HG03159 (cell line): Measurements from ENCODE around the gene MYL12A.
"Not testable (repeated sequence)": the region's sequence is repeated elsewhere in the genome, so short reads cannot be mapped to it uniquely, and the experiment has no call there.

Source experiments
- ATAC-seq: cut with Tn5 transposase; IDR thresholded peaks from one replicate; pipeline ENCODE4 v1.9.1; 2021; ENCODE audit warnings: mild to moderate bottlenecking, moderate library complexity; ENCODE audit not compliant: unreplicated experiment

MYL12A gene

GRCh38 chr18:3247240-3248061 lies at the start of gene MYL12A:
TSS of gene MYL12A (plus strand) at chr18:3247801. CDS start at chr18:3253248, 5,447 bp downstream.
- ATAC-seq = peak; percentile 83

DNA sequence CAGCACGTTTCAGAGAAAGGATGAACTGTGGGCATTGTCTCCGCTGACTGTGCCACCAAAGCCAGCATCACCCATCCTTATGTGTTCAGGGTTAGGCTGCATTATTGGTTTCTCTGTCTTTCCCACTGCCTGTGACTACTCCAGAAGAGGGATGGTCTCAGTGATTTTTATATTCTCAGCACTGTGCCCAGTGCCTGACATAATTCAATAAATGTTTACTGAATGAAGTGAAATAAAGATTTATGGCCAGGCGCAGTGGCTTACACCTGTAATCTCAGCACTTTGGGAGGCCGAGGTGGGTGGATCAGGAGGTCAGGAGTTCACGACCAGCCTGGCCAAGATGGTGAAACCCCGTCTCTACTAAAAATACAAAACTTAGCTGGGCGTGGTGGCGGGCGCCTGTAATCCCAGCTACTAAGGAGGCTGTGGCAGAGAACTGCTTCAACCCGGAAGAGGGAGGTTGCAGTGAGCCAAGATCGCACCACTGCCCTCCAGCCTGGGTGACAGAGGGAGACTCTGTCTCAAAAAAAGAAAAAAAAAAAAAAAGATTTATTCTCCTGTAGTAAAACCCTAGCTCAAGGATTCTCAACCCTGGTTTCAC lies 49.2 kb upstream of the MYL12A start:
- ATAC-seq = not testable (repeated sequence)

- no peak for ATAC-seq
Measured at GRCh38 chr18:3199942-3200645, 47.5 kb upstream of the MYL12A start.

DNA sequence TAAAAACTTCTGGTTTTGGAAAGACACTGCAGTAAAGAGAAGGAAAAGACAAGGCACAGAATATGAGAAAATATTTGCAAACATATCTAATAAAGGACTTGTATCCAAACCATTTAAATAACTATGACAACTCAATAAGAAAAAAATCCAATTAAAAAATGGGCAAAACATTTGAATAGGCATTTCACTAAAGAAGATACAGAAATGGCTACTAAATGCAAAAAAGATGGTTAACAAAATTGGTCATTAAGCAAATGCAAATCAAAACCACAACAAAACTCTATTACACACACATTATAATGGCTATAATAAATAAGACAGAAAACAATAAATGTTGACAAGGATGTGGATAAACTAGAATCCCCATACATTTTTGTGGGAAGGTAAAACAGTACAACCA lies 42.4 kb upstream of the MYL12A start:
- ATAC-seq = no peak

DNA sequence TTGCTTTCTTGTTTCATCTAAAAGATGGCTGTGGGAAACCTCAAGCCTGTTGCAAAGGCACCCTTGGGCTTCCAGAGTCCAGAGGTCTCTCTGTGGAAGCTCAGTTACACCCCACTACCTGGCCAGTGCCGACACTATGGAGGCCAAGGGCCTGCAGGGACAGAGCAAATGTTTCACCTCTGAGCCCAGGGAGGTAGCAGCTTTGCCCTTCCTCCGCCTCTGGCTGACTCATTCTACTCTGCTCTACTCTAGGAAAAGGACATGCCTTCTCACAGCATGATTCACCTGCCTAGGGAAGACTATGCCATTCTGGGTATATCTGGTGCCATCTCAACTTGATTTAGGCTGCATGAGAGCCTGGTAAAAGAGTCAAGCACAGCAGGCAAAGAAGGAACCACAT lies 40.0 kb upstream of the MYL12A start:
- ATAC-seq = no peak

DNA sequence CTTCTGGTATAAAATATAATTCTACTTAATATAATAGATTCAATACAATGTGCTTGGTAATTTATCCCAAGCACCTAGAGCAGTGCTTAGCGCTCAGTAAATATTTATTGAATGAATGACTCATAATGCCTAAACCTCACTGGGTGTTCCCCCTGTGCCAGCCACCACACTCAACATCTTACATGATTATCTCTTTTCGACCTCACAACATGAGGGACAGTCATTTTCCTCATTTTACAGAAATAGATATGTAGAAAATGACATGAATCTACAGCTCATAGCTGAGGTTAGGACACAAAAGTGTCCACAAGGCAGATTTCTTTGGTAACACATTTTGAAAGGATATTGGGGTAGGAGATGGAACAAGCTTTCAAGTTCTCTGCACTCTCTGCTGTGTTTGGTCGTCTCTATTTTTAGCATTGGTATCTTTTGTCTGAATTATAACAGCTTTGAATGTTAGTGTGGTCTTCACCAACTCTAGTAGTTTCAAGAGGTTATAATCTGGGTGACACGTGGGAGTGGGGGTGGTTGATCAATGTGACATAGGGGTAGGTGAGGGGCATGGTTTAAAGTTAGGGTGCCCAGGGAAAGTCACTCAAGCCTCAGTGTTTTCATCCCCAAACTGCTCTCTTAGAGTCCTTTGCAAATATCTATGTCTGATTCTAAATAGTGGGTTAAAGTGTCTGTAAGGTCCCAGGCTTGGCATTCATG lies 37.6 kb upstream of the MYL12A start:
- ATAC-seq = peak; percentile 60

DNA sequence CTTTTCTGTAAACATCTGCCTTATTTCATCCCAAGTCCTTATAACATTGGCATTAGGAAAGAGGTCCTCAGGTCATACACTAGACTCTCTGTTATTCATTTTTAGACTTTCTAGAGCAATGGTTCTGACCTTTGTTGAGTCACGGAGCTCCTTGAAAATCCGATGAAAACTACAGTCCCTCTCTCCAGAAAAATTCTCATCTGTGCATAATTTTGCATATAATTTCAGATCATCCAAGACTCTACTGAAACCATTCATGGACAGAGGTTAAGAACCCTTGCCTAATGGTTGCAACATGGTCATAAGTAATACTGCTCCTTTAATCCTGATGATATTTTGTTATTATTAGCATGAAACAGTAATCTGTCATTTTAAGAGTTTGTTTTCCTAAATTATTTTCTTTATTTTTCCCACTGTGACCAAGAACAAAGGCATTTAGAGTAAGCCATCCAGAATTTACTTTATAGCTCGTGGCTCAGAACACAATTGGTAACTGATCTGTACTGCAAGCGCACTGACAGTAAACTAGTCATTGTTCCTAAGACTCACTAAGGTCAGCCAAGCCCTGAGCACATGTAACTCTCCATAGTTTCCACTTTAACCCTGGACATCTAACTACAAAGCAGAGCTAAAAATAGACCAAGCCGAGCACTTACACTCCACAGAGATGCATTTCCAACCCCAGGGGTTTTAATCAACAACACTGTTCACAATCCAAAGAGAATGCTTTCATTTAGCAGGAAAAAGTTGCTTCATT lies 36.2 kb upstream of the MYL12A start:
- no peak for ATAC-seq

GRCh38 chr18:3212657-3213056 lies 34.9 kb upstream of the MYL12A start:
- no peak for ATAC-seq

DNA sequence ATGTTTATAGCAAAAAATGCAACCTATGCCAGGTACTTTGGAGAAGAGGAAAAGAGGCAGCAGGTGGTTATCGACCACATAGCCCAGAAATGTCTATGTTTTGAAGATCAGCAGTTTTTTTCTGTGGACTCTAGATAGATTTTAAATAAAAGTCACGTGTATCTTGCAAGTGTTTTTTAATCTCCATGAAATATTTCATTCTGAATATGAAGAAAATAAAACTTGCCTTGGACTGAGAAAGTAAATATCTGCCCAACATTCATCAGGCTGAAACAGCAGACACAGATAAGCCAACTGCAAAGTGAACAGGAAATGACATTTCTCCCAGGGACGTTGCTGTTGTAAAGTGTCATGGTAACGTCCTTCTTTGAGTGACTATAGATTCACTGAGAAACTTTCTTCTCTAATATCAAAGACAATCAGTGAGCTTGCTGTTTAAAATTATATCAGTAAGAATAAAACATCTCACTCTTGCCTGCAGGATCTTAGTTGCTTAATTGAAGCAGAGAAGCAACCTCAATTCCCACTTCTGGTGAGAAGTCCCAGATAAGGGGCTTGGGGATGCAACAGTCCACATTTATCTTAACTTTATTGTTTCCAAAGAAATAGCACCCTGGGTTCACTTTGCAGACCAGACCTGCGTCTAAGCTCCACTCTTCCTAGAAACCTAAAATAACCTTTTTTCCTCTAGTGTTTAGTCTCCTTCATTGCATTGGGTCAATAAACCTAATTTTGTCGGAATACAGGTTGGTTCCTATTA lies 34.1 kb upstream of the MYL12A start:
- ATAC-seq = no peak

DNA sequence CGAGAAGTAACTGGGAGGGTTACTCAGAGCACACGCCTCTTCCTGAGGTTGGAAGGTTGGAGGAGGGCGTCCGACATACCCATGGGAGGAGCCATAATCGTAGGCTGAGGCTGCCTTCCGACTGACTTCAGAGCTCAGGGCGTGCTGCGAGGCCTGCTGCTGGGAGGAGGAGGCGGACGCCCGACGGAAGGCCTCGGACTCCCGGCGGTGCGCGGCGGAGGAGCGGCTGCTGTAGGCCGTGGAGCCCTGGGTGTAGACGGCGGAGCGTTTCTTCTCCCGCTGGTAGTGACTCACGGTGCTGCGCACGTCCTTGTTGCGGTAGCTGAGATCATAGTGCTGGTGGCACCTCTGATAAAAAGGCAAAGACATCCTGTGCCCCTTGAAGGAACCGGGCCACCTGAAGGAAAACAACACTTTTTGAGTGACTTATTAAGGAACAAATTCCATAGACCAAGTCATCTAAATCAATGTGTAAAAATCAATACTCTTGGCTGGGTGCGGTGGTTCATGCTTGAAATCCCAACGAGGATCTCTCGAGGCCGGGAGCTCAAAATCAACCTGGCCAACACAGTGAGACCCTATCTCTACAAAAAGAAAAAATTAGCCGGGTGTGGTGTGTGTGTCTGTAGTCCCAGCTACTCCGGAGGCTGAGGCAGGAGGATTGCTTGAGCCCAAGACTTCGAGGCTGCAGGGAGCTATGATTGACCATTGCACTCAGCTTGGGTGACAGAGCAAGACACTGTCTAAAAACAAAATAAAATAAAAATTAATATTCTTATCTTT lies 32.6 kb upstream of the MYL12A start:
- no peak for ATAC-seq

GRCh38 chr18:3216987-3217386 lies 30.6 kb upstream of the MYL12A start:
- ATAC-seq = no peak

DNA sequence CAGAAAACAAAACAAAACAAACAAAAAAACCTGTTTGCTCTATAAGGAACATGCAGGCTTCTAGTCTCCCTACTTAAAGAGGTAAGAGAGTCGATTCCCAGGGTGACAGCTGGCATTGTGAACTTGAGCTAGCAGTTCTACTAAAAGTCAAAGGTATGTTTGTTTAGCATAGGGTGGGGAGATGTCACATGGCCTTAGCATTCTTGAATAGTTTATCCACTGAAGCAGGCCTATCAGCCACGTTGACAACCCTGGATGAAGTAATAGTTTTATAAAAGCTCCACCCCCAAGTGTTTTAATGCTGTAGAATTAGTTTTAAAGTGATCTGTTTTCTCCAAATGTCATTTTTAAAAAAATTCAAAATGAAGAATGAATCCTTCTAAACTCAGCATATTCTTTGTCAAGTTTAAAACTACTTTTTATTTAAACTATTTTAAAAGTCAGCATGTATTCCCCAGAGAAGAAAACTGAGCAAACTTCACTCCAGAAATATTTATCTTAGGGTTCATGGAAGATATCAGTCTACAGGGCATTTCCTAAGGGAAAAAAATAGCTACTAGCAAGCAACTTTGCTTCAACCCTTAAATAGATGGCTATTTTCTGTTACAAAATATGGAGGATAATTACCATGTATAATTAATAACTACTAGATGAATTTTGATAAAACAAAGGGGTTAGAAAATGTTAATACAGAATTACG lies 29.5 kb upstream of the MYL12A start:
- ATAC-seq = no peak

DNA sequence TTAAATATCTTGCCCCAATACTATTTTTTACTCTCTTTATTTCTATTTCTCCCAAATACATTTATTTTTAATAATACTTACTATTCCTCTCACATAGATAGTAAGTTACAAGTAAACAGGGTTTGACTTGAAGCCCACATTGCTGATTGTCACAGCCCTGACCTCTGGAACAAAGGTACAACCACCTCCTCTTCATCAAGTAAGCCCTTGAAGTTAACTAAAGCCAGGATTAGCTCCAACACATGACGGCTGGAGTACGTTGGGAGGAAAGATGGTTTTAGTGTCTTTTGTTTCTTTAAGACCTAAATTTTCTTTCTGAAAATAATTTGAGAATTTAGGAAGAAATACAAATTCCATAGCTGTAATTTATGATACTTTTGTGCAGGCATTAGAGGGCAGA lies 28.8 kb upstream of the MYL12A start:
- ATAC-seq = no peak

- ATAC-seq = no peak
Measured at GRCh38 chr18:3219241-3219630, 28.4 kb upstream of the MYL12A start.

GRCh38 chr18:3219631-3220335 lies 27.8 kb upstream of the MYL12A start, which contains the start of gene MYOM1:
TSS of gene MYOM1 (minus strand) at chr18:3219968. CDS start at chr18:3215223, 4,745 bp downstream.
- ATAC-seq = no peak

DNA sequence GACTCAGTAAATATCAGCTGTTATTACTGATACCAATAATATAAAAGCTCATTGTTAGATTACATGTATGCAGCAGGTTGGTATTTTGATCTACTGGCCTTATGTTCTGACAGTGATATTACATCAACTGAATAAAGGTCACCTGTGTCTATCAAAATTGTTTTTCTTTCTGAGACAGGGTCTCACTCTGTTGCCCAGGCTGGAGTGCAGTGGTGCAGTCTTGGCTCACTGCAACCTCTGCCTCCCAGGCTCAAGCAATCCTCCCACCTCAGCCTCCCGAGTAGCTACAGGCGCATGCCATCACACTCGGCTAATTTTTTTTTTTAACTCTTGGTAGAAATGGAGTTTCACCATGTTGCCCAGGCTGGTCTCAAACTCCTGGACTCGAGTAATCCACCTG lies 26.7 kb upstream of the MYL12A start:
- ATAC-seq = not testable (repeated sequence)

GRCh38 chr18:3221496-3221895 lies 26.1 kb upstream of the MYL12A start:
- no peak for ATAC-seq

- no peak for ATAC-seq
Measured at GRCh38 chr18:3223356-3223755, 24.2 kb upstream of the MYL12A start.
